ENCODE results near the gene GNB2.

DNA sequence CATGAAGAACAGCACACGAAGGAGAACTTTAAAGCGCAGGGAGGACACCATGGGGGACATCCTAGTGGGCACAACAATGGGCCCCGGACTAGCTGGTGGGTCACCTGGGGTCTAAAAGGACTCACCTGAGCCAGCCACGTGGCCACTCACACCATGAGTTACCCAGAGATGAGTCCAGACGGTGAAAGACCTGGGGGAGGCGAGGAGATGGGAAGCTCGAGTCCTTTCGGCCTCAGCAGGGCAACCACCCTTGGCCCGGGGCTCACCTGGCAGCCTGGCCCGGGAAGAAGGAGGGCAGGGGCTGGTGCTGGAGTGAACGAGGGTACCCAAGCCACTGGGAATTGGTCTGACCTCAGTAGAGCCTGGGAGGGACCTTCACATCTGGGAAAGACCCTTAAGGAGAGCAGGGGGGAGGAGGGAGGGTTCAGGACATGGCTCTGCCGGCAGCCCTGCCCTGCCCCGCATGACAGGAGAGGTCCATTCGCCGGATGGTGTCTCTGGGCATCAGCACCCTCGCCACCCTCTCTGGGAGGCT is 14.9 kb downstream of the GNB2 start:
- TF ChIP-seq, protein P1, sequence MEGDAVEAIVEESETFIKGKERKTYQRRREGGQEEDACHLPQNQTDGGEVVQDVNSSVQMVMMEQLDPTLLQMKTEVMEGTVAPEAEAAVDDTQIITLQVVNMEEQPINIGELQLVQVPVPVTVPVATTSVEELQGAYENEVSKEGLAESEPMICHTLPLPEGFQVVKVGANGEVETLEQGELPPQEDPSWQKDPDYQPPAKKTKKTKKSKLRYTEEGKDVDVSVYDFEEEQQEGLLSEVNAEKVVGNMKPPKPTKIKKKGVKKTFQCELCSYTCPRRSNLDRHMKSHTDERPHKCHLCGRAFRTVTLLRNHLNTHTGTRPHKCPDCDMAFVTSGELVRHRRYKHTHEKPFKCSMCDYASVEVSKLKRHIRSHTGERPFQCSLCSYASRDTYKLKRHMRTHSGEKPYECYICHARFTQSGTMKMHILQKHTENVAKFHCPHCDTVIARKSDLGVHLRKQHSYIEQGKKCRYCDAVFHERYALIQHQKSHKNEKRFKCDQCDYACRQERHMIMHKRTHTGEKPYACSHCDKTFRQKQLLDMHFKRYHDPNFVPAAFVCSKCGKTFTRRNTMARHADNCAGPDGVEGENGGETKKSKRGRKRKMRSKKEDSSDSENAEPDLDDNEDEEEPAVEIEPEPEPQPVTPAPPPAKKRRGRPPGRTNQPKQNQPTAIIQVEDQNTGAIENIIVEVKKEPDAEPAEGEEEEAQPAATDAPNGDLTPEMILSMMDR (conservative IDR thresholded peaks at IDR 0.05; ENCODE audit: low read length) = no peak
- no peak for TF ChIP-seq EZH2phosphoT487 (IDR thresholded peaks at IDR 0.05; ENCODE audit: borderline replicate concordance)

Measured in Loucy (cell line).